HEK293T (cell line): ENCODE measurements around the gene TST.

Experiments used
- BHLHE40 ChIP-seq: fragments of 450-650 bp; IDR thresholded peaks from 2 replicates; pipeline ENCODE4 v1.6.1; 2016; ENCODE audit warnings: mild to moderate bottlenecking, moderate library complexity, borderline replicate concordance
- CTBP1 ChIP-seq: fragments of 450-650 bp; IDR thresholded peaks from 2 replicates; pipeline ENCODE4 v1.6.1; 2016; ENCODE audit warnings: borderline replicate concordance
- ELF4 ChIP-seq: fragments of 450-650 bp; IDR thresholded peaks from 2 replicates; pipeline ENCODE4 v1.6.1; 2017; ENCODE audit warnings: antibody characterized with exemption
- FOXA1 ChIP-seq: fragments of 450-650 bp; IDR thresholded peaks from 2 replicates; pipeline ENCODE4 v1.6.1; 2016; ENCODE audit warnings: mild to moderate bottlenecking
- FOXK2 ChIP-seq: fragments of 450-650 bp; IDR thresholded peaks from 2 replicates; pipeline ENCODE4 v1.6.1; 2016; ENCODE audit warnings: mild to moderate bottlenecking
- HDGF ChIP-seq: fragments of 450-650 bp; IDR thresholded peaks from 2 replicates; pipeline ENCODE4 v1.6.1; 2017; ENCODE audit warnings: antibody characterized with exemption, borderline replicate concordance
- ZNF384 ChIP-seq: fragments of 450-650 bp; IDR thresholded peaks from 2 replicates; pipeline ENCODE4 v1.6.1; 2016

DNA sequence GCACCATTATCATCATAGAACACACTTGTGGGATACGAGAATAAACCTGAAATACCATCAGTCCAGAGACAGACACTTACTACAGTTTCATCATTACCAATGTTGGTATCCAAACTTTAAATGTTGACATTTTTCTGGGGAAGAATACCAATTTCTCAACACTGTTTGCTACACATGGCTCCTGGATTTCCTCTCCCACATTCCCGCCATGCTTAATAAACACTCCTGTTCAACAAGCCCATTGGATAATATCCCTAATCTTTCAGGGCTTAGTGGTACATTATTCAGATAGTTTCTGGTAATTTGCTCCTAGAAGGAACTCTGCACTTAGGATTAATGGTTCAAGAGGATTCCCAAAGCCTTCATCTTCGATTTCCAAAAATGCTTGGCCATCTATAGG, 57.6 kb downstream of the TST start:
- TF ChIP-seq CTBP1 (no peak), FOXA1 (no peak), ZNF384 (no peak), FOXK2 (no peak), BHLHE40 (no peak), ELF4 (no peak), HDGF (no peak)
